Activated effector memory CD4-positive, alpha-beta T cell treated with Interleukin-2 at 50 U/mL for 16 hours (primary cell): ENCODE data around the gene PTPRN2.
"Not testable (repeated sequence)": the region's sequence is repeated elsewhere in the genome, so short reads cannot be mapped to it uniquely, and the experiment has no call there.

Experiments used
- DNase-seq: peaks from one replicate; pipeline ENCODE4 v3.0.0-alpha.2; 2020

Gene PTPRN2

DNA sequence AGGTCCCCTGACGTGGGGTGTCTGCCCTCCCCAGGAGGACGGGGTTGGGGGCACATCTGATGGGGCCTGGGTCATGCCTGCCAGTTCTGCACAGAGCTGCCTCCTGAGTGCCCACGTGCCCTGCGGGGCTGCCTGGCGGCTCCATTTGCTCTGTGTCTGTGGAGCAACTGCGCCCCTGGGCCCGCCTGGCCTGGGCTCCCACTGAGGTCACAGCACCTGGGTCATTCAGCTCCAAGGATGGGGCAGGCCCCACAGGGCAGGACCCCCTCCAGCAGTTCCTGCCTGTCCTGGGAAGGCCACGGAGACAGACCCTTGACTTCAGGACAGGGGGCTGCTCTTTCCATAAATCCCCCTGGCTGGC is 590.6 kb downstream of the PTPRN2 start:
- no peak for DNase-seq

DNA sequence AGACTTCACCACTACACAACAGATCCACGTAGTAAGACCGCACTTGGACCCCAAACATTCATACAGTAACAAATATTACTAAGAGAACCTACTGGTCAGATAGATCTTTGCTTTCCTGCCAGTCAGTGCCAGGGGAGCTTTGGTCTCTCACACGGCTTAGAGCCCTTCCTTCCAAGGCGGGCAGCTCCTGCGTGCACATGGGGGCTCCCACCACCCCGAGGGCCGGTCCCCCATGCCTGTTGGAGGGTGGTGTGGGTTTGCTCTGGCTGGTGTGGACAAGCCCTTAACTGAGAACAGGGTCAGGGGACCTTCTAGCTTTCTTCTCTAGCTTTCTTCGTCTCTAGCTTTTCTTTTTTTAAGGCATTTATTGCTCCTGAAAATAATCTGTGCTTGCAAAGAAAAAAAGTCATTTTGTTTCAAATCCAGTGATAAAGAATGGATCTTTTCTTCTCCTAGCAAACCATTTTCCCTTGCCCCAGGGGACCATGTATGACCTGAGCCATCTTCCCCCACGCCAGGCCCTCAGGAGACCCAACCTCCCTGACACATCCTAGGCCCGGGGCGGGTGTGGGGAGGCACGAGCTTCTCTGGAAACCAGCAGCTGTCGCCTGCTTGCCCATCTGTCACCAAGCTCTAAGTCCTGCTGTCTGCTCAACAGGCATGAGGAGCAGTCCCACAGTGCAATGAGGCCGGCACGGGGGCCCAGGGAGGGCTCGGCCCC is 591.1 kb downstream of the PTPRN2 start:
- no peak for DNase-seq

DNA sequence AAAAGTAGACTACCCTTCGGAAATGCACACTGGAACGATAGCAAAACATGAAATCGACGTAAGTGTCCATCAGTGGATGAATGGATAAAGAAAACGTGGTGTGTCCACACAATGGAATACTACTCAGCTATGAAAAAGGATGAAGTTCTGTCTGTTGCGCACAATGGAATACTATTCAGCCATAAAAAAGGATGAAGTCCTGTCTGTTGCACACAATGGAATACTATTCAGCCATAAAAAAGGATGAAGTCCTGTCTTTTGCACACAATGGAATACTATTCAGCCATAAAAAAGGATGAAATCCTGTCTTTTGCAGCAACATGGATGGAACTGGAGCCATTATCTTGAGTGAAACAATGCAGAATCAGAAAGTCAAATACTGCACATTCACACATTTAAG is 591.8 kb downstream of the PTPRN2 start:
- DNase-seq: no peak

DNA sequence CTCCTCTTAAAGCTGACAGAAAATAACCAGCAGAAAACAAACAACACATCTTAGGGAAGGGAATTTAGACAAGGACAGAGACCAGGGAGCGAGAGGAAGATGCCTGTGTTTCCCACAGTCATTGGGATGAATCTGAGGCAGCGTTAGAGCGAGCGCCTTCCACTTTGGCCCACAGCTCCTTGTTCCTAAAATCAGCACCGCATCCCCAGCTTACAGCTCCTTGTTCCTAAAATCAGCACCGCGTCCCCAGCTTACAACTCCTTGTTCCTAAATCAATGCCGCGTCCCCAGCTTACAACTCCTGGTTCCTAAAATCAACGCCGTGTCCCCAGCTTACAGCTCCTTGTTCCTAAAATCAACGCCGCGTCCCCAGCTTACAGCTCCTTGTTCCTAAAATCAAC is 593.3 kb downstream of the PTPRN2 start:
- DNase-seq: no peak

DNA sequence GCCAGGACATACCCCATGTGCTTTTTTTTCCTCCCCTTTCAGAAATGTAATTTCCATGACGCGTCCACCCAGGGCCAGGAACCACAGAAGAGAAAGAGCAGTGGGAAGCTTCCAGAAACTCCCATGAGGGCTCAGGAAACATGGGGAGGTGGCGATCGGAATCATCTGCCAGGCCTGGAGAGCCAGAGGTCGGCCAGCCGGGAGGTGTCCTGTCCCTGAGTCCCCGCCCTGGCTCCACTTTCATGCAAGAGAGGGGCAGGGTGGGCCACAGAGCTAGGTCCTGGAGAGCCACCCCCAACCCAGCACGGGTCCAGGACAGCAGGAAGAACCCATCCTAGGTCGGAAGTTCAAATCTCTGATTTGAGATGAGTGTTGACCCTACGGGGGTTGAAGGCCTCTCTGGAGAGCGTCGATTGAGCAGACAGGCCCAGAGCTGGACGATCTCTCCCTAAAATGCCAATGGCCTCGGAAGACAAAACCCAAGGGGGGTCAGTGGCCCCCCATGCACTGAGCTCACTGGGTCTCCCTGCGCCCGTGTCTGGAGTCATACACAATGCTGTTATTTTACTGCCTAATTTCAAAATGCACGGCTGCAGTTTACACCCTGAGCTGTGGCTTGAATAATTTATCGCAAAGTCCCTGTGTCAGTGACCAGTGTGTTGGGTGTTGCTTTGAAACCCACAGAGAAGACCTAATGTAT is 594.1 kb downstream of the PTPRN2 start:
- no peak for DNase-seq

- DNase-seq: no peak
Measured at GRCh38 chr7:157992511-157993160, 595.0 kb downstream of the PTPRN2 start.

DNA sequence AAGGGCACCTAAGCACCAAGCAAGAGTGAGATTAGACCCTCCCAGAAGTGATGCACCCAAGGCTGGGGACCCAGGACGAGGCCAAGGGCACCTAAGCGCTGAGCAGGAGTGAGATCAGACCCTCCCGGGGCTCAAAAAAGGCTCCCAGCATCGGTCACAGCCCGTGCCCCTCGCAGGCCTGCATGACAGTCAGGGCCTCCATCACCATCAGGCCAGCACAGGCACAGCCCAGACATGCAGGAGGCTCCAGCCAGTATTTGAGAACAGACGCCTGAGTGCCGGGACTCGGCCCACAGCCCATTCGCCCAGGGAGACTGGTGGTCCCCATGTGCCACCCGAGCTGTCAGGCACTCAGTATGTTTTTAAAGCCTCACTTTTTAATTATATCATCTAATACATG is 595.9 kb downstream of the PTPRN2 start:
- DNase-seq: no peak

- no peak for DNase-seq
Measured at GRCh38 chr7:157991351-157991750, 596.3 kb downstream of the PTPRN2 start.

- no peak for DNase-seq
Measured at GRCh38 chr7:157990881-157991250, 596.8 kb downstream of the PTPRN2 start.

- DNase-seq: no peak
Measured at GRCh38 chr7:157990226-157990880, 597.3 kb downstream of the PTPRN2 start.

- DNase-seq: no peak
Measured at GRCh38 chr7:157989589-157989988, 598.0 kb downstream of the PTPRN2 start.

DNA sequence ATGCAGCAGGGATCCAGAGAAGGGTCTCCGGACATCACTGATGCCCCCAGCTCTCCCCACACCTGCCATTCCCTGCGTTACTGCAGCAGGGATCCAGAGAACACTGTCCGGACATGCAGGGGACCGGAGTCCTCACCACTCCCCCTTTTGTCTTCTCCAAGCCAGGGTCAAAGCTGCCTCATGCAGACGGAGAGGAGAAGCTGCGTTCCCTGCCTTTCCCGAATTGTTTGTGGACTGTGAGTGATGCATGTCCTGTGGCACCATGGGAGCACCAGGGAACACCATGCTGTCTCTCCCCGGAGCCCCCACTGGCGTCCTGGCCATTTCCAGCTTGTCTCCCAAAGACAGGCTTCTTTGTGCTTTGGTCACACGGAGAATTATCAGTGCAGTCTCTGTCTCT is 599.7 kb downstream of the PTPRN2 start:
- DNase-seq: no peak

GRCh38 chr7:157986051-157986450 is 601.6 kb downstream of the PTPRN2 start:
- no peak for DNase-seq

DNA sequence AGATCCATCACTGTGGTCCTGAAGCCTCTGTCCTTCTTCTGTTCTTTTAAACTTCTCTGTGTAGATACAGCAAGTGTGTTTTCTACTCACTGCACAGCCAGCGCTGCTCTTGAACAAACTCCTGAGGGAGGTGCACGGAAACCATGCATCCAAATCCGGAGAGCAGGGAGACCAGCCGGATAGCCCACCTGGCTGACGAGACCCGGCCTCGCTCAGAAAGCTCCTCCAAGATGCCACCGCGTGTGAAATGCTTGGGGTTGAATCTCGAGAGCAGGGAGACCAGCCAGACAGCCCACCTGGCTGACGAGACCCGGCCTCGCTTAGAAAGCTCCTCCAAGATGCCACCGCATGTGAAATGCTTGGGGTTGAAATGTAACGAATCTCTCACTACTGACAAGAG is 602.0 kb downstream of the PTPRN2 start:
- no peak for DNase-seq

GRCh38 chr7:157984423-157985163 is 603.0 kb downstream of the PTPRN2 start:
- no peak for DNase-seq

DNA sequence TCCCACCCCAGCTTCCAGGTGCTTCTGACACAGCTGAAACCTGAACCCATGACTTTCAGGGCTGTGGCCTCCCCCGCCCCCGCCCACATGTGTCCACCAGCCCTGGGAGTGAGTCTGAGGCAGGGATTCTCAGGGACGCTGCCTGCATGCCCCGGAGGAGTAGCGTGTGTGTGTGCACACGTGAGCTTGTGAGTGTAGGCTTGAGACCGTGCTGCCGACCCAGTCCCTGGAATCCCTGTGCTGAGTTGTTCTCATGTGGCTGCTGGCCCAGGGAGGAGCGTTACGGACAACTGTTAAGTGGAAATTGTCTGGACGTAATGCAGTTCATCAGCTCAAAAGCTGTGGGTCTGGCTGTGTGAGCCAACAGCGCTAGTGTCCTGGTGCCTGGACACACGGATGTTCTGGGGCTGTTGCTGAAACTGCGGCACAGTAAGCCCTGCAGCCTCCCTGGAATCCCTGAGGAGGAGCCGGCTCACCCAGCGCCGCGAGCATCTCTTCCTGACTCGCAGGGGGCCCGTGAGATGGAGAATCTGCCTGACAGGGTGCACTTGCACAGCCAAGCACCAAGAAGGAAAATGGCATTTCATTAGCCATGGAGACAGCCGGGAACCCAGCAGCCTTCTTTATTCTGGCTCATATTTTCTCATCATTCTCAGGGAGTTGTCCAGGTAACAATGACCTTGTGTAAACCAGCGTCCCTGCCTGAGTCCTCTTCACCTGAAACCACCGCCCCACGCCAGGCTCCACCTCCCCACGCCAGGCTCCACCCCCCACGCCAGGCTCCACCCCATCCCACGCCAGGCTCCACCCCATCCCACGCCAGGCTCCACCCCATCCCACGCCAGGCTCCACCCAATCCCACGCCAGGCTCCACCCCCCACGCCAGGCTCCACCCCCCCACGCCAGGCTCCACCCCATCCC is 603.9 kb downstream of the PTPRN2 start:
- no peak for DNase-seq

DNA sequence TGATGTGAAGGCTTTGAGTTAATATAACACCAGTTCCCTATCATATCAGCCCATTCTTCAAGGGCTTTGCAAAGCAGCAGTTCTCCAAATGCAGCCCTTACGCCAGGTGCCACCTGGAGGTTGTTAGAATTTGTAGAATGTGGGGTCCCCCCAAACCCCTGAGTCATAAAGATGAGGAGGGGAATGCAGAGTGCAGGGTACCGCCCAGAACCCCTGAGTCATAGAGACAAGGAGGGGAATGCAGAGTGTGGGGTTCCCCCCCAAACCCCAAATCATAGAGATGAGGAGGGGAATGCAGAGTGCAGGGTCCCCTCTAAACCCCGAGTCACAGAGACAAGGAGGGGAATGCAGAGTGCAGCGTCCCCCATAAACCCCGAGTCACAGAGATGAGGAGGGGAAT is 605.8 kb downstream of the PTPRN2 start:
- DNase-seq: no peak

- DNase-seq: no peak
Measured at GRCh38 chr7:157980774-157981173, 606.8 kb downstream of the PTPRN2 start.

GRCh38 chr7:157980341-157980731 is 607.3 kb downstream of the PTPRN2 start:
- not testable (repeated sequence) for DNase-seq

GRCh38 chr7:157979636-157980340 is 607.8 kb downstream of the PTPRN2 start:
- no peak for DNase-seq

DNA sequence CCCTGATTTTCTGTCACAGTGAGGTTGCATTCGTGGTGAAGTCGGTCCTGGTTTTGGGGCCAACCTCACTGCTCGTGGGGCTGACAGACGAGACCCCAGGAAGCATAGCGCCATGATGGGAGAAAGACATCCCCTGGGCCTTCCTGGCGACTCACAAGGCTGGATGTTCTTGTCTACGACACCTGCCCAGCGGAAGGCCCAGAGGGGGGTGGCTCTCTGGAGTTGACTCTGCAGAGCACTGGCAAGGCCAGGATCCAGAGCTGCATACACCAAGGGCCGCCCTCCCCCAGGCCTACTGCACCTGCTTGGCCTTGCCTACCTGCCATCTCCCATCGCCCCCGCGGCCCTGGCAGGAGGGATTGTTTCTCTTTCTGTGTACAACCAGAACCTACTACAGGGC is 608.9 kb downstream of the PTPRN2 start:
- DNase-seq: no peak
